KOPT-K1 (cell line): ENCODE data around the gene COMT.
A peak's percentile ranks its signal among the peaks of the same experiment; 100 is the strongest.

ENCODE experiments used
- H3K27ac ChIP-seq: fragments of 200-600 bp; sonication (generic); 2 replicates; pipeline ENCODE4 v1.5.1; 2016; ENCODE audit warnings: antibody characterized with exemption, mild to moderate bottlenecking, low read depth, low read length; ENCODE audit not compliant: poor library complexity, severe bottlenecking
- H3K36me3 ChIP-seq: fragments of 200-600 bp; sonication (generic); 2 replicates; pipeline ENCODE4 v1.5.1; 2017; ENCODE audit warnings: antibody characterized with exemption, mild to moderate bottlenecking, low read length, moderate library complexity; ENCODE audit not compliant: insufficient read depth
- H3K9me3 ChIP-seq: fragments of 200-600 bp; sonication (generic); 2 replicates; pipeline ENCODE4 v1.5.1; 2017; ENCODE audit warnings: antibody characterized with exemption, low read length, mild to moderate bottlenecking; ENCODE audit not compliant: insufficient read depth, poor library complexity, severe bottlenecking

The COMT gene

DNA sequence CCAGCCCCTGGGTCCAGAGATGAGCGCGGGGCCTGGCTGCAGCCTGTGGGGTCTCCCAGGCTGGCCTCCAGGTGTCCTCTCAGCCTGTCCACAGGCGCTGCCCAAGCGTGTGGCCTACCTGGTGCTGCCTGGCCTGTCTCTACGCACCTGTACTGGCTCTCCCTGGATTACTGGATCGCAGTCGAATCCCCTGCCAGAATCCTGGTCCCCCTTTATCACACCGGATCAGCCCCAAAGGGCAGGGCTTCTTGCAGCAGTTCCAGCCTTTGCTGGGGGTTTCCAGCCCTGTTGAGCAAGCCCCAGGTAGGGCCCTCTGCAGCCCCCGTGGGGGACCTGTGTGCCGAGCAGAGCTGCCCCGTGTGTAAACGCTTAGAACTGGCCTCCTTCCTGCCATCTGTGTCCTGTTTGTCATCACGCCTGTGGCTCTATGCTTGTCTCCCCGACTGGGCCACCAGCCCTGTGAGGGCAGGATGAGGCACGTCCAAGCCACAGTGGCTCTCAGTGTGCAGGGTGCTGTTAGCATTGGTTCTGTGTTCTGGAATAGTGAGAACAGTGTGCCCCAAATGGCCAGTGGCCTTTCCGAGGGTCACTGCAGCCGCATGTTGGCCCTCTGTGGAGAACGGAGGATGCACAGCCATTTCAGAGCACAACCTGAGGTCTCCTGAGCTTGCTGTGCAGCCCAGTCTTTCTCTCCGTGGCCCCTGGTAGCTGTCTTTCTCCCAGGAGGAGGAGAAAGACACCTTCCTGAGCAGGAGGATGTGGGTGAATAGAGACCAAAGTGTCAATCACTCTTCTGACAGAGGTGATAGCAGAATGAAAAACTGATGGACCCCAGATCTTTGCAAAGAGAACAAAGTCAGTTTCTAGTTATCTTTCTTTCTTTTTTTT is 13.9 kb downstream of the COMT start:
- Histone ChIP-seq H3K27ac (peak overlapping the region; percentile 16), H3K36me3 (peaks cover 48% of the 10 kb centered on the region), H3K9me3 (no peaks in the 10 kb centered on the region)

DNA sequence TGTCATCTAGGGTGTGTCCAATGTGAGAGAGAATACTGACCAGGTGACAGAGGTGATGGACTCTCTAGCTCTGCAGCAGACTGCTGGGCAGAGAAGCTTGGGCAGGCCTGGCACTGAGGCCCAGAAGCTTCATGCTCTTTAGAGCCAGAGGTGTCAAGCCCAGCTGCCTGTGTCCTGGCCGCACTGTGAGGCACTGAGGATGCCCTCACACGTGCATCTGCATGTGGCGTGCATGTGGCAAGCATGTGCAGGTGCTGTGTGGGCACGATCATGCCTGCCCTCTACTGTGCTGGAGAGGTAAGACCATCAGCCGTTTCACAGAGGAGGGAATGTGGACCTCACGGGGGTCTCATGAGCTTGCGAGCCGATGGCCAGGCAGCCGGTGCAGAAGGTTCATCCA is 15.9 kb downstream of the COMT start:
- H3K36me3 ChIP-seq = peaks cover 45% of the 10 kb centered on the region
- no peaks in the 10 kb centered on the region for H3K9me3 ChIP-seq
- H3K27ac ChIP-seq = no peak overlapping the region

DNA sequence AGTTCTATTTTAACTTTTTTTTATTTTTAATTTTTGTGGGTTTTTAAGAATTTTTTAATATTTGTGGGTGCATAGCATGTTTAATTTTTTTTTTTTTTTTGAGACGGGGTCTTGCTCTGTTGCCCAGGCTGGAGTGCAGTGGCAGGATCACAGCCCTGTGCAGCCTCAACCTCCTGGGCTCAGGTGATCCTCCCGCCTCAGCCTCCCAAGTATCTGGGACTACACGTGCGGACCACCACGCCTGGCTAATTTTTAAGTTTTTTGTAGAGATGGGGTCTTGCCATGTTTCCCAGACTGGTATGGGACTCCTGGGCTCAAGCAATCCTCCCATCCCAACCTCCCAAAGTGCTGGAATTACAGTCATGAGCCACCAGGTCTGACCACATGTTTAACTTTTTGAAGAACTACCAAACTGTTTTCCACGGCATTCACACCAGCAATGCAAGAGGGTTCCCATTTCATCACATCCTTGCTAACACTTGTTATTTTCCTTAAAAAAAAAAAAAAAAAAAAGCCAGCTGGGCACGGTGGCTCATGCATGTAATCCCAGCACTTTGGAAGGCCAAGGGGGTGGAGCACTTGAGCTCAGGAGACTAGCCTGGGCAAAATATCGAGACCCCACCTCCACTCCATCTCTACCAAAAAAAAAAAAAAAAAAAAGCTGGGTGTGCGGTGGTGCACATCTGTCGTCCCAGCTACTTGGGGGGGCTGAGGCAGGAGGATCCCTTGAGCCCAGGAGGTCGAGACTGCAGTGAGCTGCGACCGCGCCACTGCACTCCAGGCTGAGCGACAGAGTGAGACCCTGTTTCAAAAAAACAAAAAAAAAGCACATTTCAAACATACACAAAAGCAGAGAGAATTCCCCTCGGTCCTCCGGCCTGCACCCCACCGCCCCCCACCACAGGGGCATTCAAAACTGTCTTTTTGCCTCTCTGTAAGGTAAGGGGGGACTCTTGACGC is 16.8 kb downstream of the COMT start:
- Histone ChIP-seq H3K27ac (no peak overlapping the region), H3K9me3 (no peaks in the 10 kb centered on the region), H3K36me3 (peaks cover 54% of the 10 kb centered on the region)

DNA sequence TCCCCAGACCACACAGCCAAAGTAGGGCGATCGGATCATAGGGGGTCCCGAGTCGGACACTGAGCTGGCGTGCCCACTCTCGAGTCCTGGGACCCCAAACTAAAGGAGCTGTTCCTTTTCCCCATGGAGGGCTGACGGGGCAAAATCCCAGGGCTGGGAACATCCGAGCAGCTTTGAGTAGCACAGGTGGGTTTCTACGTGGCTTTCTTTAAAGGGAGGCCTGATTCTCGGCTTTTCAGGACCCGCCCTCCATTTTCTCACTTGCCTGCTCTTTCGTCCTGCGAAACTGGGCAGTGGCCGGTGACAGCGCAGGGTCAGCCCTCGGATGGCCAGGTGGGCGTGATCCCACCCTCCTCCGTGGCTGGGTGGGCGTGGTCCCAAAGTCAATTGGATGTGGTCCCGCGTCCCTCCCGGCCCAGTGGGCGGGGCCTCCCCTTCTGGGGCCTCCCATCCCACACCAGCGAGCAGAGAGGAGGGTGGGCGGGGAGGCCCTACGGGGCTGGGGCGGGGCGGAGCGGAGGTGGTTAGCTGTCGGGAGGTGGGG is 17.5 kb downstream of the COMT start:
- no peaks in the 10 kb centered on the region for H3K9me3 ChIP-seq
- H3K36me3 ChIP-seq = peaks cover 60% of the 10 kb centered on the region
- no peak overlapping the region for H3K27ac ChIP-seq

DNA sequence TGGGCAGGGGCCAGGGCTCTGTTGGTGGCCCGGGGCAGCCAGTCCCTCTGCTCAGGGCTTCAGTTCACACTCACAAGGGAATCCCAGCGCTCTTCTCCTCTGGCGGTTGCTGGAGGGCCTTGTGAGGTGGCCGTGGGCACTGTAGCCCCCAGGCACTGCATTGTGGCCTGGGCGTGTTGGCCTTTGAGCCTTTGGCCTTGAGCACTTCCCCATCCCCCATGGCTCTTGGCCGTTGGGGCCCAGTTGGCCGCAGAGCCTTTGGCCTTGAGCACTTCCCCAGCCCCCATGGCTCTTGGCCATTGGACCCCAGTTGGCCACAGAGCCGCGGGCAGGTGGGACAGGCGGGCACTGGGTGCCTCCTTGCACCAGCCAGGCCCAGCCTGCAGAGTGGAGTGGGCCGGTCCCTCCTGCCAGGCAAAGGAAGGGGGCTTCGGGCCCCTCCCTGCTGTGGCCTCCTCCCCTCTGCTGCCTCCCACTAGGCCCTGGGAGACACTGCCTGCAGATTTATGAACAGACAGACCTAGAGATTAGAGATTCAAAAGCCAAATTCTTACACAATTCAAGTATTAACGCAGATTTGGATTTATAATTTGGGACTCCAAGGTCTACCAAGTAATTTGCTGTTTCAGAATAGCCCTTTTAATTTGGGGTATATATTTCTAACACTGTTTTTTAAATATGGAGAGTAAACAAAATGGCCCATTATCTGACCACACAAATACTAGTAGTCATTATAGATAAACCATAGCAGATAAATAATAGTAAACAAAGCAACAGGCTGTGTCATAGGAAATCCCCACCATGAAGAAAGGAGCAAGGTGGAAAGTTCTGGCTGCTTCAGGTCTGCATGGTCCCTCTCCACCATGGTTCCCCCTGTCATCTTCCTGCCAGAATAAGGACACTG is 18.3 kb downstream of the COMT start:
- peaks cover 61% of the 10 kb centered on the region for H3K36me3 ChIP-seq
- H3K27ac ChIP-seq = no peak overlapping the region
- H3K9me3 ChIP-seq = no peaks in the 10 kb centered on the region

DNA sequence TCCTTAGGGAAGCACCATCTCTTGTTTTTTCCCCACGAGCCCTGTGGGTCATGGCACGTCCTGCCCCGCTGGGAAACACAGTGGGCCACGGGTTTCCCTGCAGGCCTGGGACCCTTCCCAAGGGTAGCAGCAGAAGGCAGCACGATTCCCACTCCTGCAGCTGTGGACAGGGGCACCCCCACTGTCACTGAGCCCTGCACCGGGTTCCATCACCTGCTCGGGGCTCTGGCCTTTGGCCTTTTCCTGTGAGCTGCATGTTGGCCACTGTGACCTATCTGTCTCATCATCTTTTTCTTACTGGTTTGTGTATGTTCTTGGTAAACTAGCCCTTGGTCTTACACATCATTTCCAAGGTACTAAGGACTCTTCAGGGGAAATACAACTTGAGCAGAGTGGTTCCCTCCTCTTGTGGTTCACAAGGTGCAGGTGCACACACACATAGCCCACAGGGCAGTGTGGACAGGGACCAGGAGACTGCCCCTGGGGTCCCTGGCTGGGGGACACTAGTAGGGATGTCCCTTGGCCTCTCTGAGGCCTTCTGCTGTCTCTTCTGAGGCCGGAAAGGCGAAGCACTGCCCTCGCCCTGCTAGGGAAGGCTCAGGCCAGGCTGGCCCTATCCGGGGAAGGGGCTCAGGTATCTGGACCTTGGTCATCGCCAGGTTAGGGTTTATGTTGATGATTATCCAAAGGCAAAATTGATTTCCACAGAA is 19.1 kb downstream of the COMT start:
- H3K36me3 ChIP-seq = peaks cover 58% of the 10 kb centered on the region
- H3K9me3 ChIP-seq = no peaks in the 10 kb centered on the region
- H3K27ac ChIP-seq = no peak overlapping the region

DNA sequence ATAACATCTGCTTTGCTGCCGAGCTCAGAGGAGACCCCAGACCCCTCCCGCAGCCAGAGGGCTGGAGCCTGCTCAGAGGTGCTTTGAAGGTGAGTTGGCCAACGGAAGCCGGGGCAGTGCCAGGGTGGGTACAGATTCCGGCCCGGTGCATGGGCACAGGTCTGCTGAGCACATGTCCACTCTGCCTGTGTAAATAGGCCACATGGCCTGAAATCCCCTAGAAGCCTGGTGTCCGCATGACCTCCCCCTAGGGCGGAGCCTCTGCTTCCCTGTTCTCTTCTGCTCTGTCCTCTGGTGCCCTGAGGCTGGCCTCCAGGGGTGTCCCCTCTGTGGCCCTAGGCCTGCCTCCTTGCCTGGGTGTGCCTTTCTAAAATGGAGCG is 19.6 kb downstream of the COMT start:
- no peaks in the 10 kb centered on the region for H3K9me3 ChIP-seq
- peaks cover 63% of the 10 kb centered on the region for H3K36me3 ChIP-seq
- no peak overlapping the region for H3K27ac ChIP-seq

DNA sequence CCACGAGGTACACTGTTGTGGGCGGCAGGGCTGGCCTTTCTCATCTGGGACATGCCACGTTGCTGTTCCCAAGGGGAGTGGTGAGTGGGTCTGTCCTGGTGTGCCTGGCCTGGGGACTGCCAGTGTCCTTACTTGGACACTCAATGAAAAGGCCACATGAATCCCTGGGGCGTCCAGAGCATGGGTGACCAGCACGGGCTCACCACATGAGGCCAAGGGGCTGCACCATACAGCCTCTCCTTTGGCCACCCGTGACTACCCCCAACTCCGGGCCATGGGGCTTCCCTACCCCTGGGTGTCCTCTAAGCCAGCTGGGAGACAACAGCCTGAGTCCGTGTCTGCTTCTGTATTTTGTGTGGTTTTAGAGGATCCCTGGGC is 20.3 kb downstream of the COMT start:
- no peaks in the 10 kb centered on the region for H3K9me3 ChIP-seq
- H3K36me3 ChIP-seq = peaks cover 70% of the 10 kb centered on the region
- H3K27ac ChIP-seq = no peak overlapping the region

DNA sequence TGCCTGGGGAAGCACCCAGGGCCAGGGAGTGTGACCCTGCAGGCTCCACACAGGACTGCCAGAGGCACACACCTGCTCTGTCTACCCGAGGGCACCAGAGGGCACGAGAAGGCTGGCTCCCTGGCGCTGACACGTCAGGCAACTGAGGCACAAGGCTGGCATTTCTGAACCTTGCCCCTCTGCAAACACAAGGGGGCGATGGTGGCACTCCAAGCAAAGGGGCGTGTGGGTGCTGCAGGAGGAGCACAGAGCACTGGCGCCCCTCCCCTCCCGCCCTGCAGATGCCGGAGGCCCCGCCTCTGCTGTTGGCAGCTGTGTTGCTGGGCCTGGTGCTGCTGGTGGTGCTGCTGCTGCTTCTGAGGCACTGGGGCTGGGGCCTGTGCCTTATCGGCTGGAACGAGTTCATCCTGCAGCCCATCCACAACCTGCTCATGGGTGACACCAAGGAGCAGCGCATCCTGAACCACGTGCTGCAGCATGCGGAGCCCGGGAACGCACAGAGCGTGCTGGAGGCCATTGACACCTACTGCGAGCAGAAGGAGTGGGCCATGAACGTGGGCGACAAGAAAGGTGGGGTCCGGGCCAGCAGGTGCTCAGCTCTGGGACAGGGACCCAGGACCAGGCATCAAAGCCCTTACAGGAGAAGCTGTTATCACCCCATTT is 20.8 kb downstream of the COMT start:
- H3K9me3 ChIP-seq = no peaks in the 10 kb centered on the region
- peak overlapping the region; percentile 31 for H3K27ac ChIP-seq
- peaks cover 73% of the 10 kb centered on the region for H3K36me3 ChIP-seq

DNA sequence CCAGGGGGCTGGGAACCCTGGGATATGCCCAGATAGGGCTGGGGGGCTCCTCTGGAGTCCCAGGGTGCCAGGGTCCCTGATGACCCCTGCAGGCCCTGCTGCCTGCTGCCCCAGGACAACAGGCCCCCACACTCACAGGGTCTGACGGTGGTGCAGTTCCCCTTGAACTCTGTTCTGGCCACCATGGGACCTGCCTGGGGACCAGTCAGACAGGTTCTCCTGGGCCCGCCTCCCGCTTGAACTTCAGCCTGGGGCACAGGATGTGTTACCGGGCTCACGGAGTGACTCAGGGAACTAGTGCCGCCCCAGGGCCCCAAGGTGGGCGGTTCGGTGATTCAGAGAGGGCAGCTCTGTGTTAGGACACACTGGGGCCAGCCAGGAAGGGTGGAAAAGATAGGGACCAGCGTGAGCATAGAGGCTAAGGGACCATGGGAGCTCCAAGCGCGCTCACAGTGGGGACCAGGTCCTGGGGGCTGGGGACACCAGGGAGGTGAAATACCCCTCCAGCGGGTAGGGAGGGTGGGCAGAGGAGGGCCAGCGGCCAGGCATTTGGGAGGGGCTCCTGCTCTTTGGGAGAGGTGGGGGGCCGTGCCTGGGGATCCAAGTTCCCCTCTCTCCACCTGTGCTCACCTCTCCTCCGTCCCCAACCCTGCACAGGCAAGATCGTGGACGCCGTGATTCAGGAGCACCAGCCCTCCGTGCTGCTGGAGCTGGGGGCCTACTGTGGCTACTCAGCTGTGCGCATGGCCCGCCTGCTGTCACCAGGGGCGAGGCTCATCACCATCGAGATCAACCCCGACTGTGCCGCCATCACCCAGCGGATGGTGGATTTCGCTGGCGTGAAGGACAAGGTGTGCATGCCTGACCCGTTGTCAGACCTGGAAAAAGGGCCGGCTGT is 21.6 kb downstream of the COMT start:
- Histone ChIP-seq H3K36me3 (peaks cover 75% of the 10 kb centered on the region), H3K9me3 (no peaks in the 10 kb centered on the region), H3K27ac (peak overlapping the region; percentile 31)

DNA sequence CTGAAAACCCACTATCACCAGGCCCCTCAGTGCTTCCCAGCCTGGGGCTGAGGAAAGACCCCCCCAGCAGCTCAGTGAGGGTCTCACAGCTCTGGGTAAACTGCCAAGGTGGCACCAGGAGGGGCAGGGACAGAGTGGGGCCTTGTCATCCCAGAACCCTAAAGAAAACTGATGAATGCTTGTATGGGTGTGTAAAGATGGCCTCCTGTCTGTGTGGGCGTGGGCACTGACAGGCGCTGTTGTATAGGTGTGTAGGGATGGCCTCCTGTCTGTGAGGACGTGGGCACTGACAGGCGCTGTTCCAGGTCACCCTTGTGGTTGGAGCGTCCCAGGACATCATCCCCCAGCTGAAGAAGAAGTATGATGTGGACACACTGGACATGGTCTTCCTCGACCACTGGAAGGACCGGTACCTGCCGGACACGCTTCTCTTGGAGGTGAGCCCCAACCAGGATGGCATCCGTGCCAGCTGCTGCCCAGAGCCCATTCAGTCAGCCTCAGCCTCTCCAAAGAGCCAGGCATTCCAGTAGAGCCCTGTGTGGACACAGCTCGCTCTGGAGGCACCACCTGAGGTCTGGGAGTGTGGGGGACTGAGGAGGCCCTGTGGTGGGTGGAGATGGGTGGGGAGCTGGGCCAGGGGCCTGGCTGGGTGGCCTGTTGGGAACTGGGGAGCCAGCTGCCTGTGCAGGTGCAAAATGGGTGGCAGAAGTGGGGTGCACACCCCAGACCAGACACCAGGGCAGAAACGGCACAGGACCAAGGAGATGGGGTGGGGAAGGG is 22.5 kb downstream of the COMT start:
- no peaks in the 10 kb centered on the region for H3K9me3 ChIP-seq
- H3K27ac ChIP-seq = no peak overlapping the region
- peaks cover 75% of the 10 kb centered on the region for H3K36me3 ChIP-seq

DNA sequence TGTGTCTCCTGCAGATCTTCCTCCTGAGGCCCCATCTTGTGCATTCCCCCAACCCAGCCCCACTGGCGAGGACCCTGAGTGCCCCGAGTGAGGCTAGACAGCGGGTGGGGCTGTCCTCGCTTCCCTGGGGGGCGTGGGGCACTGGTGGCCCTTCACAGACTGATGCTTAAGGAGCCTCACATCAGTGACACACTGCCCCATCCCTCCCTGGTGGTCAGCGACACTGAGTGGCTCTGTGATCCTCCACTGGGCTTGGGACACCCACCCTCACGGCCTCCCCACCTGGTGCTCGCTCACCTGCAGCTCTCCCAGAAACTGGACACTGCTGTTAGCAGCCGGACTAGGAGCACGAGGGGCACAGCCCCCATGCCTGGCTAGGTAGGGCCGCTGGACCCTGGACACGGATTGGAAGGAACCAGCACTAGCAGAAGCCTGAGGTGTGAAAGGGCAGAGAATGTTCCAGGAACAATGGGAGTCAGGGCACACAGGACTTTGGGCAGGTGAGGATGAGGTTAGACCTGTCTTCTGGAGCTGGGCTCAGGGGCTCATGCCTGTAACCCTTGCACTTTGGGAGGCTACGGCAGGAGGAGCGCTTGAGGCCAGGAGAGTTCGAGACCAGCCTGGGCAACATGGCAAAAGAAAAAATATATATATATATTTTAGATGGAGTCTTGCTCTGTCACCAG is 23.3 kb downstream of the COMT start:
- no peak overlapping the region for H3K27ac ChIP-seq
- H3K9me3 ChIP-seq = no peaks in the 10 kb centered on the region
- peaks cover 81% of the 10 kb centered on the region for H3K36me3 ChIP-seq
